Measurements from ENCODE around the gene TMEM178B.
"Not testable (repeated sequence)": the region's sequence is repeated elsewhere in the genome, so short reads cannot be mapped to it uniquely, and the experiment has no call there.

TMEM178B gene

GRCh38 chr7:141144921-141145629 lies 71.2 kb downstream of the TMEM178B start:
- FAIRE-seq = no peak

GRCh38 chr7:141145630-141145982 lies 71.7 kb downstream of the TMEM178B start:
- FAIRE-seq = no peak

DNA sequence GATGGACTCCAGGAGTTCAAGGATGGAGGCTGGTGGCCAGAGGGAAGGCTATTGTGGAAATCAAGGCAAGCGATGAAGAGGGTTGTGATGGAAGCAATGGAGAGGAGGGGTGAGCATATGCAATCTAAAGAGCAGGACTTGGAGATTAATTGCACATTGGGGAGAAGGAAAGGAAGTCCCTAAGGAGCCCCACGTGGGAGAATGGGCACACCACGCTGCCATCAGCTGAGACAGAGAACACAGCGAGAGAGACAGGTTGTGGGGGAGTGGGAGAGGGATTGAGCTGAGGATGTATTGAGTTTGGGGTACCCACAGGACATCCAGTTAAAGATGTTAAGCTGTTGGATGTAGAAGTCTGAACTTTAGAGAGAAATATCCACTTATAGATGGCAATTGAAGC lies 73.6 kb downstream of the TMEM178B start:
- FAIRE-seq = no peak

GRCh38 chr7:141150465-141150864 lies 76.6 kb downstream of the TMEM178B start:
- no peak for FAIRE-seq

- FAIRE-seq = no peak
Observed at GRCh38 chr7:141151746-141152145, 77.9 kb downstream of the TMEM178B start.

DNA sequence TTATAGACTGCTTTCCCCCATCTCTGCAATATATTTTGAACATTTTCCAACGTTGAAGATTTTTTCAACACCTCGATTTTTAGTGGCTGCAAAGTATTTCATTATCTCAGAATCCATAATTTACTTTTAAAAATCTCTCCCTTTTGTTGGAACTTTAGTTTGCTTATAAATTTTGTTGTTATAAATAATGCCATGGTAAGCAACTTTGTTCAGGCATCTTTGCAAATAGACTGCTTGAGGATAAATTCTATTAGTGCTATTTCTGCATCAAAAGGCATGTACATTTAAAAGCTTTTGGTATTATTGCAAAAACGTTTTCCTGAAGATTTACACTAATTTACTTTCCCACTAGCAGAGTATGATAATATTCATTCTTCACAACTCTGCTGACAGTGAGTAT lies 79.4 kb downstream of the TMEM178B start:
- no peak for FAIRE-seq

GRCh38 chr7:141154131-141154732 lies 80.4 kb downstream of the TMEM178B start:
- no peak for FAIRE-seq

DNA sequence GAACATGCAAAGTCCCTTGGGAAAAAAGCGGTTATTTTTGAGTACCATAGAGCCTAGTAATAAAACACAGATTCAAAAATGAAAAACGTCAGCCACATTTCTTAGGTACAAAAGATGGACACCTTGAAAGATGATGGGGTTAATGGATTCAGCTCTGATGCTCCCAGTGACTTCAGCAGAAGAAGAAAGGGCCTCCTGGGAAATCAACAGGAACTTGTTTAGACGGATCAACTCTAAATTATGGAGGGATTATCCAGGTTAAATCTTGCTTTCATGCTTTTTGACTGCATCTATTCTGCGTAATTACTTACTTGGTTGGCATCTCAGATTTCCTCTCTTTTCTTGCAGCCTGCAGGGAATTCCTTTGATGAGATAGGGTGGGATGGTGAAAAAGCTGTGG lies 82.5 kb downstream of the TMEM178B start:
- FAIRE-seq = no peak

GRCh38 chr7:141157138-141157765 lies 83.4 kb downstream of the TMEM178B start:
- FAIRE-seq = no peak

- no peak for FAIRE-seq
Observed at GRCh38 chr7:141158561-141158960, 84.7 kb downstream of the TMEM178B start.

GRCh38 chr7:141160246-141160860 lies 86.5 kb downstream of the TMEM178B start:
- FAIRE-seq = no peak

DNA sequence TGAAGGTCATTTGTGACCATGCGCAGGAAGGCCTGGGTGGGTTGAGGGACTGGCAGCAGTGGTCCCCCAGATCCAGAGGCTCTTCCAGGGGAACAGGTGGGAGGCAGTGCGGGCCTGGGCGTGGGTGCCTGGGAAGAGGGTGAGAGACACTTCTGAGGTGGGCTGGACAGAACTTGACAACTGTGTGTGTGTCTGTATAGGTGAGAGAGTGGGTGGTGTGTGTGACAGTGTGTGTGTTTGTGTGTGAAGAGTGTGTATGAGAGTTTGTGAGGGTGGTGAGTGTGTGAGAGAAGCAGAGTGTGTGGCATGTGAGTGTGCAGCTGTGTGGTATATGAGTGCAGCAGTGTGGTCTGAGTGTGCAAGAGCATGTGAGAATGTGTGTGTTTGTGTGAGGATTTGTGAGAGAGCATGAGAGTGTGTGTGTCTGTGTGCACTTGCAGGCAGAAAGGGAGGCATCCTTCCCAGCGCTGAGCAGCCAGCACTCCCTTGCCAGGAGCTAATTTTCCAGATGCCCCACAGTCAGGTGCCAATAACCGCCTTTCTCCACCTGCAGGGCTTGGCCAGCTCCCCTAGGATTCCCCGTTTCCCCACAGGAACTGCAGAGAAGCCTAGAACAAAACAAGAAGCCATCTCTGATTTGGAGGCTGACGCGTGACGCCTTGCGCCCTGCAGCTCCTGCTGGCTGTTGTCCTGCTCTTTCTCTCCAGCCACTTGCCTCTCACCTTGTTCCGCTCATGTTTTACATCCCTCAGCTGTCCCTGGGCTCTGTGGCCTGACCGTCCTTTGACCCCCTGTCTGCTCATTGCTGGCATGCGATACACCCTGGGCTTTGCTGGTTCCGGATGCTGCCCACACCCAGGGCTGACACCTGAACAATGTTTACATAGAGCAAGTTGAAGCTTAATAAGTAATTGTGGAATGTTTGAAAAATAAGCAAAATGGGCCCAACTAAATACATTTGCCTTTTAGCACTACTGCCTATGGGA lies 88.0 kb downstream of the TMEM178B start:
- no peak for FAIRE-seq

DNA sequence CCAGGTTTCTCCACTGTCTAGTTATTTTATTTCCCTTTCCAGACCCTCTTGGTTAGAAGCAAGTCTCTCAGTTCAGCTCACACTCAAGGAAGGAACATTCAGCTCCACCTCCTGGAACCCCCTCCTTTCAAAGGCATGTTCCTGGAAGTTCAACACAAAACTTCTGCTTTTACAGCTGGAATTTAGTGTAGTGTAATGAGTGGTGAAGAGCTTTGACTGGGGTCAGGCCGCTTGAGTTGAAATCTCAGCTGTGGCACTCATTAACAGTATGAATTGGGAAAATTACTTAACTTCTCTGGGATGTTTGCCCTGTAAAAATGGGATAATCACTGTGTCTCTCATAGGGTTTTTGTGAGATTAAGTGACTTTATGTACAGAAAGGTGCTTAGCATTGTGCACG lies 91.7 kb downstream of the TMEM178B start:
- FAIRE-seq = no peak

DNA sequence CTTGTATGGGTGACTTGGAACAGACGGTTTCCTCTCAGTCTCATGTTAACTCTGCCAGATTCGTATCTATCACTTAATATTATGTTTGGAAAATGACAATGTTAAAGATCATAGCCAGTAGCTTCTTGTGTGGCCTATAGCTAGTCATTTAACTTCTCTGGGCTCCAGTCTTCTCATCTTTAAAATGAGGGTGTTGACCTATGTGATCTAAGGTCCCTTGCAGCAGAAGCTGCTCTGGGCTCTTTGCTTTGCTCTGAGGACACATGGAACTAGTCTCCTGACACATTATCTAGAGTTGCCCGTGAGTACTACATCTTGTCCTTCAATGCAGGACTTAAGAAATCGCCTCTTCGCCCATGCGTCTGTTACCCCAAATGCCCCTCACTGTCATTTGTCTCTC lies 93.1 kb downstream of the TMEM178B start:
- FAIRE-seq = no peak

DNA sequence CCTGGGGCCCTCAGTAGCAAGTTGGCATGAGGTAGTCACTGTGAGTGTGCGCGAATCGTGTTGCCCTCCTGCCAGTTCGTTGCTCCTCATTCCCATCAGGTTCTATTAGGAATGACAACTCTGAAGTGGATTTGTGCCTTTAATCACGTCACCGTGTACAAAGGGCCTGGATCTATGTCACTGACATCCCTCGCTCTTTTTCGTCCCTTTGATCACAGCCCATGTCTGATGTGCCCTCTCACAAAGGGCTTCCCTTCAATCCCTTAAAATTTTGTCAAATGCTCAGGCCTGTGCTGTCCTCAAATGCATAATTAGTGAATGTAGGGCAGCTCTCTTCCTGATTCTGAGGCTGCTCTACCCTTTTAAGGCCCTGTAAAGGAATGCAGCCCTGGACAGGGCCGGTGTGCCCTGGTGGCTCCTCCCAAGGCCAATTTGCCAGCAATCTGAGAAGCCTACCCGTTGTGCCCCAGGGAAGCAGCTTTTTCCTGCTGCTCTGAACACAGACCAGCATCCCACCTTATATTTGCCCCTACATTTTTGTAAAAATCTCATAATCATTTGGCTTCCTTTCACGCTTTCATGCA lies 93.6 kb downstream of the TMEM178B start:
- no peak for FAIRE-seq

- FAIRE-seq = not testable (repeated sequence)
Observed at GRCh38 chr7:141169157-141169556, 95.3 kb downstream of the TMEM178B start.

- FAIRE-seq = not testable (repeated sequence)
Observed at GRCh38 chr7:141175728-141176127, 101.9 kb downstream of the TMEM178B start.

DNA sequence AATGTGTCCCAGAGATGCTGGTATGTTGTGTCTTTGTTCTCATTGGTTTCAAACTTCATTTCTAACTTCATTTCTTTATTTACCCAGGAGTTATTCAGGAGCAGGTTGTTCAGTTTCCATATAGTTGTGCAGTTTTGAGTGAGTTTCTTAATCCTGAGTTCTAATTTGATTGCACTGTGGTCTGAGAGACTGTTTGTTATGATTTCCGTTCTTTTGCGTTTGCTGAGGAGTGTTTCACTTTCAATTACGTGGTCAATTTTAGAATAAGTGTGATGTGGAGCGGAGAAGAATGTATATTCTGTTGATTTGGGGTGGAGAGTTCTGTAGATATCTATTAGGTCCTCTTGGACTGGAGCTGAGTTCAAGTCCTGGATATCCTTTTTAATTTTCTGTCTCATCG lies 103.3 kb downstream of the TMEM178B start:
- not testable (repeated sequence) for FAIRE-seq

DNA sequence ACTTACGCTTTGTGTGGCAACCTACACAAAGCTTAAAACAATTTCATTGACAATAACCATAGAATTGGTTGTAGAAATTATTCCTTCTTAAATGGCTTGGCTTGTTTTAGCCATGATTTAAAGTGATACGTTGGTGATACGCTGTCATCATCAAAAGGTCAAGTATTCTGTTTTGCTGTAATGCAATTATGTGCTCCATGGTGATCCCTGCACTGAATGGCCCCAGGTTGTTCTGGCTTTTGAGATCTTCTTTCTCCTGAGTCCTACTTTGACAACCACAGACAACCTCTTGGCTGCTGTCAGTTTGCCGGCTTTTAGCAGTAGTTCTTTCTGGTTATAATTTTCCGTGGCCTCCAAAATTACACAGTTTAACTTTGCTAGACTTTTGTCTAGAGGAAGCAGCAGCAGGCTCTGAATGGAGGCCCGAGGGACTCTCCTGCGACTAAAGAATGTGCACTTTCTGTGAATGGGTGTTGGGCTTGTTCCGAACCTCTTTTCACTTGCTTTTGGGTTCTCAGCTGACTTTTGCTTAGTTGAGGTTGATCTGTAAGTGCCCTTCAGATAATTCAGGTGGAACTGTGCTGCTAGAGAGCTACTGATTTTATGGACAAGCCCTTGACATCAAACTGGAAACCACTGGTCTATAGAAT lies 104.7 kb downstream of the TMEM178B start:
- FAIRE-seq = no peak

- no peak for FAIRE-seq
Observed at GRCh38 chr7:141181812-141182211, 107.9 kb downstream of the TMEM178B start.

DNA sequence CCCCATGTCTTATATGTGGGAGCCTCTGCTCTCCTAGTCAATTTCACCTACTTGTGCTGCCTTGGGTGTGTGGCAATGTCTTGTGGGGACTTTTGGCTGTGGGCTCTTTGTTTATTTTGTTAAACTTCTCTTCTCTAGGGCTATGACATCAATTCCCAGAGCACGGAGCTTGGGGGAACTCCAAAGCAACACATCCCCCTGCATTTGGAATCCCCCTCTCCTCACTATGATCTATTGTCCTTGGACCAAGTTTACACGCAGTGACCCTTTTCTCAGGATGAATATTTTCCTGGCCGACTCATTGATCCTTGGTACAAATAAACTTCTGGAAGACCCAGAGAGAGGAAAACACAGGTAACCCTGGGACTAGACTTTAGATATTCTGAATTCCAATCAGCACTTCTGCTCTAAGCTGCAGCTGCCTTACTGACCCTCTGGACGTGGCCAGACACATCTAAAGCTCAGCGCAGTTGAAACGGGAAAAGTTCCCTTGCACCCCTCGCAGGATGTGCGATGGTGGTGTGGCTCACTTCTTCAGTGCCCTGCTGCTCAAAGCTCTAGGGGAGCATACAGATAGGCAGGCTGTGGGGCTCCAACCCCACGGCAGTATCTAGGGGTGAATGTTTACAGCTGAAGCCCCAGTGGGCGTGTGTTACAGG lies 110.8 kb downstream of the TMEM178B start:
- no peak for FAIRE-seq
